ENCODE results near the gene CEP95.
"Not testable (repeated sequence)": the region's sequence is repeated elsewhere in the genome, so short reads cannot be mapped to it uniquely, and the experiment has no call there.

CEP95 gene, protein sequence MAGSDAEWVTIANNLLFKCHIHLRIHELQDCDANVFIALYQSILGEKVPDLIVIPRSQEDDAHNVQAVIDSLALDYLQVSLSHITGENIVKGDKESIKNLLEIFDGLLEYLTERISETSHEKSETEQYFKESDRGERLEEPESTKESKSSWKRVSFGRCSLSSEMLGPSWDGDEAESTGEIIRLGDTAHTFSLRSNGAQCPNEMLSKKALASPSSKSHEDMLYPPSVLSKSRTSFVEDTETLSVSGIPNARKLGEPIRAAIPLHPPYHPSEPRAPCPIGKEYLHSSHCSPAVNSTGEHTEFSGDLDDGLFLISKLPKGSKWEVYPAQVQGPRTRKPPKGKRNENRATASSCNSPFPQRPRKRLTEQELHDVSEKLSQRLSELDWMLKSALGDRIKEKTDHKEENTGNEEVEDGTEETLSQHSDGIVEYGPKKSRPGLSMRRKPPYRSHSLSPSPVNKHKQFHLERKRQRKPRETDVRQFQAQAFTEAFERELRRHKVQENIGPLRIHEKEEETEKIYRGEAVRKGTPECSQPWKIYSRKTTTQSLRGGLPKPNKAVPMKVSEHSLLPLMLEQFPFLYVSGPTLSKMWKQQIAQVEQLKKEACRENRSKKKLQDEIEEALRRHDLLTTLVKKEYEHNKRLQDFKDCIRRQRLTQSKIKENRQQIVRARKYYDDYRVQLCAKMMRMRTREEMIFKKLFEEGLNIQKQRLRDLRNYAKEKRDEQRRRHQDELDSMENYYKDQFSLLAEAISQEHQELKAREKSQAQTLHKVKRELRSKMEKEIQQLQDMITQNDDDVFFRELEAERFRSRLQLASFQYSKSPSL

DNA sequence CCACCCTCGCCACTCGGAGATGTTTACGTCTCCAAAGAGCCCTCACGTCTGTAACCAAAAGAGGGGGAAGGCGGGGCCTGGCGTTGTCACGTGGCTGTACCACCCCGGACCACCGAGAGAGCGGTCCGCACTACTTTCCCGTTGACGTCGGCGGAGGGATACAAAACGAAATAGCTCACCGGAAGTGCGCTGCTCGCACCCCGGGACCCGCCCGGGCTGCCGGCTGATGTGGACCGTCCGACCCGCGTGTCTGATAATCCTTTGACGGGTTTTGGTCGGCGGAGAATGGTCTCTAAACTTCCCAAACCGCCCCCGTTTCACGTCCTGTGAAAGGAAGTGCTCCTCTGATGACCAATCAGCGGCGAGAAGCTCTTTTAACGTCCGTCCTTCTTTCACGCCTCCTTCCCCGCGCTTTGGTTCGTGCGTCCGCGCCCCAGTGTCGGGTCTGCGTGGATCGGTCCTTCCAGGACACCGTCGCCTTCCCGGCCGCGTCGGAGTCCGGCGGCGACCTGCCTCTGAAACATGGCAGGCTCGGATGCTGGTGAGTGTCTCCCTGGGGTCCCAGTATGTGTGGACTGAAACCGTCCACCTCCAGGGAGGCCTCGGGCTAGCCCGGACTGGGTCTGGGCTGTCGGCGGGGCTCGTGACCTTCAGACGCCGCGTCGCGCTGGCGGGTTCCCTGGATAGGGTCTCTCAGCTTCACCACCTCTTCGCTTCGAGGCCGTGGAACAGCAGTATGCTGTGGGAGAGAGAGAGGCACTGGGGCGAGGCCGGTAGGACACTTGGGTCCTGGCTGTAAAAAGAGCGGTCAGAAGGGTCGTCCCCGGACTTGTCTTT is at the start of gene CEP95:
CEP95 (plus strand) TSS at position 402 of the 837 bp plus-strand sequence; CDS start at position 523, 121 bp downstream.
- DNase-seq, result peak; percentile 96

DNA sequence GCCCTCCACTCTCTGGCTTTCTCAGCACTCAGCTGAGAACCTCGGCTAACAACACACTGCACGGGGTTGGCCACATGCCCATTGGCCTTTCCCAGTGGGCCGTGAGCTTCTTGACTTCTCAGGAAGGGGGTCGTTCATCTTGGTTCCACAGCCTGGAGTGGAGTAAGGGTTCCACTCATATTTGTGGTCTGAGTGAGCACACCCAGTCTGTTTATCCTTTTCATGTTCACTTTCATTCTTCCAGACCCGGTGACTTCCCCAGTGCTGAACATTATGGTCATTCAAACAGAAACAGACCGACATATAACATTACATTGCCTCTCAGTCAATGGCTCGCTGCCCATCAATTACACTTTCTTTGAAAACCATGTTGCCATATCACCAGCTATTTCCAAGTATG is 49.6 kb upstream of the CEP95 start:
- DNase-seq (no peak), ATAC-seq (no peak)

More for the DNA sequence above, at the start of gene CEP95:
- peak; percentile 77 for ATAC-seq

DNA sequence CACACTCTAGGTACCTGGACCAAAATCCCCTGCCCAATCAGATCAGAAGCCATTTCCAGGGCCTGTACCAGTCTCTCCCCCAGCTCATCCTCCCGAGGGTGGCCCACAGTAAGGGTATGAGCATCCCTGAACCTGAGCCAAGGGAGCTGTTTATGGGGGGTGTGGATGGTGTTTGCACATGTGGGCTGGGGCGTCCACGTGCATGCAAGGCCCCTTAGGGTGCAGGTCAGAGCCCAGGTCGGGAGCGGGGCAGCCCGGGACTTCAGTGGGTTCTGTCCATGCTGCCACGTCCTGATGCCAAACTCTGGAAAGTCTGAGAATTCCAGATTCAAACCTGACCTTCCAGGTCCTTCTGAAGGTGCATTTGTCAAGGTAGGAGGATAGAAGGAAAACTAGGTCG is 48.0 kb upstream of the CEP95 start:
- DNase-seq, result no peak
- ATAC-seq, result no peak

DNA sequence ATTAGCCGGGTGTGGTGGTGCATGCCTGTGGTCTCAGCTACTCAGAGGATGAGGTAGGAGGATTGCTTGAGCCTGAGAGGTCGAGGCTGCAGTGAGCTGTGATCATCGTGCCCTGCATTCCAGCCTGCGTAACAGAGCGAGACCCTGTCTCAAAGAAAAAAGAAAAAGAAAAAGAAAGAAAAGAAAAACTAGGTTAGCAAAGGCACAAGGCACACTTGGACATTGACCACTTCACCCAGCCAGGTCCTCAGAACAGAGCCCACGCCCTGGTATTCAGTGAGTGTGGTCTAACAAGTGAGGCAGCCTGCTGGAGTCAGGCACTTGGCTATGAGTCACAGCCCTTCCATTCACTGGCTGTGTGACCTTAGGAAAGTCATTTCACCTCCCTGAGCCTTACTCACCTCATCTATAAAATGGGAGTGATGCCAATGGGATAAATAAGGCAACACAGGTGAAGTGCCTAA is 47.5 kb upstream of the CEP95 start:
- ATAC-seq, result peak; percentile 57

DNA sequence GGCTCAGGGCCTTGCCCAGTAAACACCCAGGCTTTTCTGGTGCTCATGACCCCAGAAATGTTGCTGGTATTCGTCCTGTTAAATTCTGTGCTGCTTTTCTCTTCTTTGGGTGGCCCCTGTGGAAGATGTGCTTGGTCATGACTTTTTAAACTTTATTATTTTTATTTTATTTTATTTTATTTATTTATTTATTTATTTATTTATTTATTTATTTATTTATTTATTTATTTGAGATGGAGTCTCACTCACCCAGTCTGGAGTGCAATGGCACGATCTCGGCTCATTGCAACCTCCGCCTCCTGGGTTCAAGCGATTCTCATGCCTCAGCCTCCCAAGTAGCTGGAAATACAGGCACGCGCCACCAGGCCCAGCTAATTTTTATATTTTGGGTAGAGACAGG is 47.0 kb upstream of the CEP95 start:
- not testable (repeated sequence) for DNase-seq

More for the DNA sequence above, 47.5 kb upstream of the CEP95 start:
- DNase-seq, result no peak

DNA sequence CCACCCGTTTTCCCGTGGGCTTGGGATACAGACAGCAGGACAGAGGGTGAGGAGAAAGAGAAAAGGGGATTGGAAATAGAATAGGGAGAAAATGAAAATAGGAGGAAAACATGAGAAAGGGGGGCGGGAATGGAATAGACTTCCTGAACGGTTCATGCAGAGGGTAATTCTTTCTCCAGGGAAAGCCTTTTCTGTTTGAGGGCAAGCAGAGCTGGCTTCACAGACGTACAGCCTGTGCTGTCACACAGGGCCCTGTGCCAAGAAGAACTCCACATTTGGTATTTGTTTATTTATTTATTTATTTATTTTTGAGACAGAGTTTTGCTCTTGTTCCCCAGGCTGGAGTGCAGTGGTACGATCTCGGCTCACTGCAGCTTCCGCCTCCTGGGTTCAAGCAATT is 45.8 kb upstream of the CEP95 start:
- DNase-seq (no peak), ATAC-seq (no peak)

More for the DNA sequence above, 47.0 kb upstream of the CEP95 start:
- not testable (repeated sequence) for ATAC-seq

DNA sequence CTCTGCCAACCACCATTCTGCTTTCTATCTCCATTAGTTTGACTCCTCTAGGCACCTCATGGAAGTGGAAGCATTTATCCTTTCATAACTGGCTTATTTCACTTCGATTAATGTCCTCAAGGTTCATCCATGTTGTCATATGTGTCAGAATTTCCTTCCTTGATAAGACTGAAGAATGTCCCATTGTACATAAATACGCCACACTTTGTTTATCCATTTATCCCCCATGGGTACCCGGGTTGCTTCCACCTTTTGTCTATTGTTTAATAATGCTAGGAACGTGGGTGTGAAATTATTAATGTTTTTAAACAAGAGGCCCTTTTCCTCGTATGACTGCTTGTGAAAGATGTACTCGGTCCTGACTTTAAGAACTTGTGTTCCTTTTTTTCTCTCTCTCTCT is 45.0 kb upstream of the CEP95 start:
- ATAC-seq (no peak), DNase-seq (no peak)

DNA sequence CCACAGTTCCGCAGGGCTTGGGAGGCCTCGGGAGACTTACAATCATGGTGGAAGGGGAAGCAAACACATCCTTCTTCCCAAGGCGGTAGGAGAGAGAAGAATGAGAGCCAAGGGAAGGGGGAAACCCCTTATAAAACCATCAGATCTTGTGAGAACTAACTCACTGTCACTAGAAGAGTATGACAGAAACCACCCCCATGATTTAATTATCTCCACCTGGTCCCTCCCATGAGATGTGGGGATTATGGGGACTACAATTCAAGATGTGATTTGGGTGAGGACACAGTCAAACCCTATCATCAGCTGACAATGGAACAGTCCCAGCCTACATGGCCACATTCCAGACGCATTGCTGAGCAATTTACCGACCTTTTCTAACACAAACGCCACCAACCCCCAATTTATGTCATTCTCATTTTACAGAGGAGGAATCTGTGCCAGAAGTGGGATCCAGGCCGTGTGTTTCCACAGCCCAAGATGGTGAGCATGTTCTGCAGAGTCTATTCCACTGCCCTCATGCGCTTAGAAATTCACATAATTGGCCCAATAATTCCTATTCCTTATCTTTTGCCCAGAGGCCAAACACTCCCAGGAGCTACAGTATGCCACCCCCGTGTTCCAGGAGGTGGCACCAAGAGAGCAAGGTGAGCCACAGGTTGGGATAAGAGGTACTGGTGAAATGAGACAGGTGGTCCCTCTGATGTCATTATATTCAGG is 40.6 kb upstream of the CEP95 start:
- DNase-seq (no peak), ATAC-seq (no peak)

DNA sequence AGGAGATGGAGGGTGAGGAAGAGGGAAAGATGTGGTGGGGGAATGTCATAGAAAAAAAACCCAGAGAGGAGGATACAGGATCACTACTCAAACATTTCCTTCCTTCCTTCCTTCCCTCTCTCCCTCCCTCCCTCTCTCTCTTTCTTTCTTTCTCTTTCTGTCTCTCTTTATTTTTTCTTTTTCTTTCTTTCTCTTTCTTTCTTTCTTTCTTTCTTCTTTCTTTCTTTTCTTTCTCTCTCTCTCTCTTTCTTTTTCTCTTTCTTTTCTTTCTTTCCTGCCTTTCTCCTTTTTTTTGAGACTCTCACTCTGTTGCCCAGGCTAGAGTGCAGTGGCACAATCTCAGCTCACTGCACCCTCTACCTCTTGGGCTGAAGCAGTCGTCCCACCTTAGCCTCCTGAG is 39.9 kb upstream of the CEP95 start:
- not testable (repeated sequence) for ATAC-seq, DNase-seq

DNA sequence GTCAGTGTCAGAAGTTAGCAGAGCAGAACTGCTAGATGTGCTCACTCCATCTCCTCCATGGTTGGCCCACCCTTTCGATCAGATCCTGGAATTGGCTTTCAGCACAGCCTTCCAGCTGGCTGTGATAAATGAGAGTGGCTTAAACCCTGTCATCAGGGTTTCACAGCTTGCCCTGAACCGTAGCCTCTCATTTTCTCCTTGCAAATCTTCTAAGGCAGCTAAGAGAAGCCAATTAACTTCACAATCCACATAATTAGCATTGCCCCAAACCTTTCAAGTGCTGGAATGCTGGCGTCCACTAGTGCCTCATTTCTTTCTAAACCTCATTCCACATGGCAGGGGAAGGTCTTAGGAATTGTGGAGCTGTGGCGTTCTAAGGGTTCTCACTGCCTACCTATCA is 36.2 kb upstream of the CEP95 start:
- DNase-seq (no peak), ATAC-seq (no peak)

DNA sequence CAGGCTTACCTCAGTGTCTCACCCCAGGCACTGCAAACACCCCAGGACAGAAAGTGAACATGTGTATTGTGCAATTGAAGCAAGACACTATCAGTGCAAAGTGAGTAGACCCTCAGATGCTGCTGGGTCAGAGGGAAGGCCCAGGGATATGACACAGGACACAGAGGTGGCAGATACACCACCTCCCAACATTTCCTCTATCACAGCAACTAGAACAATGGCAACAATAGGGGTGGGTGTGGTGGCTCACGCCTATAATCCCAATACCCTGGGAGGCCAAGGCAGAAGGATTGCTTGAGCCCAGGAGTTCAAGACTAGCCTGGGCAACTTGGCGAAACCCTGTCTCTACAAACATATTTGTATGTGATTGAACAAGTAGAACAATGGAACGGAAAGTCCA is 35.3 kb upstream of the CEP95 start:
- ATAC-seq (no peak), DNase-seq (no peak)

DNA sequence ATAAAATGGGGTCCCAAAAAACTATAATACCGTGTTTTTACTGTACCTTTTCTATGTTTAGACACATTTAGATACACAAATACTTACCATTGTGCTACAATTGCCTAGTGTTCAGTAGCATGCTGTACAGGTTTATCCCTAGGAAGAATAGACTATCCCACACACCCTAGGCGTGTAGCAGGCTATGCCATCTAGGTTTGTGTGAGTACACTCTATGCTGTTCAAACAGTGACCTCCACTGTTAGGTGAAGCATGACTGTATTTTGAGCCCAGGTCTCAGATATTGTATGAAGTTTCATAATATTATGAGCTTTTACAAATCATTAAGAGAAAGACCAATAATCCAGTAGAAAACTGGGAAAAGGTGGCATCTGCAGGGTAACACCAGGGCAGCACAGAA is 34.2 kb upstream of the CEP95 start:
- no peak for ATAC-seq

DNA sequence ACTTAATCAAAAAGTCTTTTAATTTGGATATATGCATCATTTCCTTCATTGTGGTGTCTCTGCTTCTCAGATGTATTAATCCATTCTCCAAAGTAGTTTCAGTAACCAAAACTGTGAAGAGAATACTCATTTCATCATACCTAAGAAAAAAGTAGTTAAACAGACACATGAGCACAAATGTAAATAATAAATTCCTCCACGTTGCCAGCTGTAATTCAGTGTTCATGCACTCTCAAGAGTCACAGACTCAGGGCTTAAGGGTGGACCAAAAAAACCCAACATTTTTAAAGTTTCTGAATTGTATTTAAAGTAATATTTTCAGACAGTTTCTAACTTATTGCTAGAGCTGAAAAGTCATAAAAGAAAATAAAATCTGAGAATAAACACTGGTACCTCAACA is 28.9 kb upstream of the CEP95 start:
- ATAC-seq, result no peak
- no peak for DNase-seq

More for the DNA sequence above, 34.2 kb upstream of the CEP95 start:
- DNase-seq, result no peak

DNA sequence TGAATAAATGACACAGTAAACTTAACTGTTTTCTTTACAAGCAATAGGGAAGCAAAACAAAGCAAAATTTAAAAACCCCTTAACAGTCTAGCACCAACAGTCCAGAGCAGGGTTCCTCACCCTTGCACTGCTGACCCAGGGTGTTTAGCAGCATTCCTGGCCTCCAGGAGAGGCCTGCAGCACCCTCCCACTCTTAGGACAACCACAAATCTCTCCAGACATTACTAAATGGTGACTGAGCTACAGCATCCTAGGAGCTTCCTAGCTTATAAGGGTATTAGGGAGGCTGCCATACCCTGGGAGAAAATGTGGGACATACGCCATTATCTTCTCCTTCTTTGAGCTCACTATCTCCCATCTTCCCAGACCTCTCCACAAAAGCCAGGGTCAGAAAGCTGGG is 25.8 kb upstream of the CEP95 start:
- ATAC-seq (no peak), DNase-seq (no peak)

DNA sequence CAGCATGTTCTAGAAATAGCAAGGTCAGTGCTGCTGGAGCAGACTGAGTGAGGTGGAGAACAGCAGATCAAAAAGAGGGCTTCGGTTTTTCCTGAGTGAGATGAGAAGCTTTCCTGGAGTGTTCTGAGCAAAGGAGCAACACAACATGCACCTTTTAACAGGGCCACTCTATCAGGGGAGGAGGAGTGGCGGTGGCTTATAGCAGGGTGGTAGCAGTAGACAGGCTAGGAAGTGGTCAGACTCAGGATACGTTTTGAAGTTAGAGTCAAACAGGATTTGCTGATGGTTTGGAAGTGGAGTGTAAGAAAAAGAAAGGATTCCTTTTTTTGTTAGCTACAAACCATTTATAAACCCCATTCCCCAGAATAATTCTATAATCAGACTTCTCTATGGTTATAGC is 22.4 kb upstream of the CEP95 start:
- ATAC-seq (no peak), DNase-seq (no peak)

DNA sequence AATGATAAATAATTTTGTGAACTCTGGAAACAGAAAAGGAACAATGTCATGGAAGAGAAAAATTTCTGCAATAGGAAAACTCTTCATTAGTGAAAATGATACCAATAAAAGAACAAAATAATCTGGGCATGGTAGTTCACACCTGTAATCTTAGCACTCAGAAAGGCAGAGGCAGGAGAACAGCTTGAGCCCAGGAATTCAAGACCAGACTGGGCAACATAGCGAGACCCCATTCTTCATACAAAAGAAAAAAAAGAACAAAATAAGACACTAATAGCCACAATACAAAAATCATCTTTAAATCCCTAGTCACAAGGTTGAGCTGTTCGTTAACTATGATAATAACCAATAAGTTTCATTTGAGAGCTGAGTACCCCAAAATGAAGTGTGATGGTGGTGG is 18.5 kb upstream of the CEP95 start:
- ATAC-seq (no peak), DNase-seq (no peak)

DNA sequence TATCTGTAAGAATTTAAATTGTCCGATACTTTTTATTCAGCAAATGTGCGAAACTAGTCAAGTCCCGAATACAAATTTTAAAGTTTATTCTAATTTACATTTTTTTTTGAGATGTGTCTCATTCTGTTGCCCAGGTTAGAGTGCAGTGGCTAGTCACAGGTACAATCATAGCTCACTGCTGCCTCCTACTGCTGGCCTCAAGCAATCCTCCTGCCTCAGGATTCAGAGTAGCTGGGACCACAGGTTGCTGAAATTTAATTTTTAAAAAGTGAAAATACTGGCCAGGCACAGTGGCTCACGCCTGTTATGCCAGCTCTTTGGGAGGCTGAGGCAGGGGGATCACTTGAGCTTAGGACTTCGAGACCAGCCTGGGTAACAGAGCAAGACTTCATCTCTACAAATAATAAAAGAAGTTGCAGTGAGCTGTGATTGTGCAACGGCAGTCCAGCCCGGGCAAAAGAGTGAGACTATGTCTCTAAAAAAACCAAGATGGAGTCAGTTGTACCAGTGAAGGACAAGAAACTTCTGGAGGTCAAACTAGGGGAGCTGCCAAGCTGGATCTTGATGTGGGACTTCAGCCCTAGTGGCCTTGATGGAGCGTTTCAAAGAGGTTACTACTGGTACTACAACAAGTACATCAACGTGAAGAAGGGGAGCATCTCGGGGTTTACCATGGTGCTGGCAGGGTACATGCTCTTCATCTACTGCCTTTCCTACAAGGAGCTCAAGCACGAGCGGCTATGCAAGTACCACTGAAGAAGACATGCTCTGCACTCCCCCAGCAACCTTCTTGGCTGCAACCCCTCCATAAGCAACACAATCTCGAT is 15.5 kb upstream of the CEP95 start:
- DNase-seq (peak; percentile 62), ATAC-seq (peak; percentile 40)

DNA sequence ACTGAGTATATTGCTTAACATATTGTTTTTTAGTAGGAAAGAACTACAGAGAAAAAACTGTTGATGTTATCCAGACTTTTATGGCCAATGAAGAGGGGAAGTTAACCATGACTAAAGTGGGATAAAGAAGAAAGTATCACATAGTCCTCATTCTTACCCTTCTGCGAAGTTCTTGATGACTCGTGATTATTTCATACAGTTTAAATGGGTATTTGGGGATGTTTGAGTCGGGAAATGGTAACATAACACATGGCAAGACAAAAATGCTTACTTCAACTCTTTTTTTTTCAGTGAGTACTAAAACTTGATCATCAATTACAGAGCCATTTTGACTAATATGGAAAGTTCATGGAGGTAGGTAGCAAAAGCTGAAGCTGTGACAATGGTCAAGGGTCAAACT is 14.8 kb upstream of the CEP95 start:
- ATAC-seq, result no peak
- no peak for DNase-seq

DNA sequence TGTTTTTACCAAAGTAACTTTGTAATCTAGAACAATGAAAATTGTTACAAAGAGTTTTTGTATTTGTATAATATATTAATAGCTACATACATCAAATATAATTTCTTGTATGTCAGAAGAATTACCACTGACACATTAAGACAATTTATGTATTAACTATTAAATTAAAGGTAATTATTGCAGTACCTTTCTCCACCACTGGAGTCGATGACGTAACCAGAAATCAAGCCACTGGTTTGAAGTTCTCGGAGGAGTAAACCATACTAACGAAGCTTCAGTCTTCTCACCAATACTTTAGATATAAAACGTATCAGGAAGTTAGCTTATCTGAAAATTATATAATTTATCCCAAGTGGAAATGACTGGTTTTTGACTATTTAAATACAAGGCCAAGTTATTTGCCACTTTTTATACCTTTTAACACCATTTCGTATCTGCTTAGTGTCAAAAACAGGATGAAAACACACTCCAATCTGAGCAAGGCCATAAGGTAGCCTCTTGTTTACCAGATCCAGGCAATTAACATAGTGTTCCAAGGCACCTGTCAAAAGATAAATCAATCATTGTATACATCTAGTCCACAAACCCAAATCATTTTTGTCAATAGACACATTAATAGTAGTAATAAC is 14.2 kb upstream of the CEP95 start:
- ATAC-seq, result no peak

DNA sequence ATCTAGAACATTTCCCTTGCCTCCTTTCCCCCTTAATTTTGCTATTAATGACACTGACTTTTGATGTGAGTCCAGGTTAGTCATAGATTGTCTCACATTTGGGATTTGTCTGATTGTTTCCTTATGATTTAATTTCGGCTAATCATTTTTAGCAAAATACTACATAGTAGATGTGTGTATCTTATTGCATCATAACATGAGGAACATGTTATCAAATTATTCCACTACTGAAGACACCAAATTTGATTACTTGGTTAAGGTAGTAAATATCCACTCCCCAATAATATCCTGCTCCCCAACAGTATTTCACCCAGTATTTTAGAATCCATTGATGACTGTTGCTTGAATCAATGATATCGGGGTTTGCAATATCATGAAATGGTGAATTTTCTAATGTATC is 12.7 kb upstream of the CEP95 start:
- DNase-seq (no peak), ATAC-seq (no peak)

More for the DNA sequence above, 14.2 kb upstream of the CEP95 start:
- no peak for DNase-seq
